Peyer's patch (tissue), 4 donors: ENCODE results near the gene C16orf95.

Experiments
- POLR2A ChIP-seq, 2 donors: fragments of 450-650 bp; IDR thresholded peaks; one replicate each; pipeline ENCODE4 v1.5.1; 2017; ENCODE audit warnings: antibody characterized with exemption in 2 of 2, mild to moderate bottlenecking in 2 of 2, moderate library complexity in 2 of 2
- TF ChIP-seq, protein P1 (sequence below), 6 experiments: fragments of 450-650 bp in 4 of 6; fragments of 200-600 bp in 2 of 6; sonication (generic) in 1 of 6; IDR thresholded peaks; one replicate each; pipeline ENCODE4 v1.5.1; 2017 to 2019; ENCODE audit warnings: antibody characterized with exemption in 6 of 6, mild to moderate bottlenecking in 3 of 6, moderate library complexity in 1 of 6

DNA sequence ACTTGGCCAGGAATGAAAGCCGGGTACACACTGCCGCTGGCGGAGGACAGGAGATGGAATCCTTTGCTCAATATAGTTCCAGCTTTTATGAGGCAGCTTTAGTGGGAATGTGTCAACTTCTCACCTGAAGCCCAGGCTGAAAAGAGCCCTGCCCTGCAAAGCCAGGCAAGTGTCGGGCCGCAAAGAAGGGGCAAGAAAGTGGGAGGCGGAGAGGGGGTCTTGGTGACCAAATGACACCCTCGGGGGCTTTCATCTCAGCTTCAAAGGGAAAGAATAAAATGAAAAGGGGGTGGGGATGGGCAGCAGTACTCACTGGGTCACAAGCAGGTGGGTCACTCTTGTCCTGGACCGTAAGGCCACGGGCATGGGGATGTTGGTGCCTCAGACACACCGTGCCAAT lies 62.9 kb downstream of the C16orf95 start:
- TF ChIP-seq, protein P1, sequence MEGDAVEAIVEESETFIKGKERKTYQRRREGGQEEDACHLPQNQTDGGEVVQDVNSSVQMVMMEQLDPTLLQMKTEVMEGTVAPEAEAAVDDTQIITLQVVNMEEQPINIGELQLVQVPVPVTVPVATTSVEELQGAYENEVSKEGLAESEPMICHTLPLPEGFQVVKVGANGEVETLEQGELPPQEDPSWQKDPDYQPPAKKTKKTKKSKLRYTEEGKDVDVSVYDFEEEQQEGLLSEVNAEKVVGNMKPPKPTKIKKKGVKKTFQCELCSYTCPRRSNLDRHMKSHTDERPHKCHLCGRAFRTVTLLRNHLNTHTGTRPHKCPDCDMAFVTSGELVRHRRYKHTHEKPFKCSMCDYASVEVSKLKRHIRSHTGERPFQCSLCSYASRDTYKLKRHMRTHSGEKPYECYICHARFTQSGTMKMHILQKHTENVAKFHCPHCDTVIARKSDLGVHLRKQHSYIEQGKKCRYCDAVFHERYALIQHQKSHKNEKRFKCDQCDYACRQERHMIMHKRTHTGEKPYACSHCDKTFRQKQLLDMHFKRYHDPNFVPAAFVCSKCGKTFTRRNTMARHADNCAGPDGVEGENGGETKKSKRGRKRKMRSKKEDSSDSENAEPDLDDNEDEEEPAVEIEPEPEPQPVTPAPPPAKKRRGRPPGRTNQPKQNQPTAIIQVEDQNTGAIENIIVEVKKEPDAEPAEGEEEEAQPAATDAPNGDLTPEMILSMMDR (IDR thresholded peaks at IDR 0.05): no peak
- TF ChIP-seq POLR2A (IDR thresholded peaks at IDR 0.05): no peak
